CD4-positive, alpha-beta T cell treated with Interferon alpha-2 for 1 hour (primary cell): ENCODE measurements around the gene IL36RN.

ENCODE experiments used
- DNase-seq, 2 donors: peaks; one replicate each; pipeline ENCODE4 v3.0.0-alpha.2; 2020 to 2022

Gene IL36RN

GRCh38 chr2:113058998-113059960, at the start of gene IL36RN:
Gene IL36RN, plus strand, starts transcription at chr2:113059198. Its CDS starts 241 bp downstream, at chr2:113059439.
- DNase-seq: no peak

DNA sequence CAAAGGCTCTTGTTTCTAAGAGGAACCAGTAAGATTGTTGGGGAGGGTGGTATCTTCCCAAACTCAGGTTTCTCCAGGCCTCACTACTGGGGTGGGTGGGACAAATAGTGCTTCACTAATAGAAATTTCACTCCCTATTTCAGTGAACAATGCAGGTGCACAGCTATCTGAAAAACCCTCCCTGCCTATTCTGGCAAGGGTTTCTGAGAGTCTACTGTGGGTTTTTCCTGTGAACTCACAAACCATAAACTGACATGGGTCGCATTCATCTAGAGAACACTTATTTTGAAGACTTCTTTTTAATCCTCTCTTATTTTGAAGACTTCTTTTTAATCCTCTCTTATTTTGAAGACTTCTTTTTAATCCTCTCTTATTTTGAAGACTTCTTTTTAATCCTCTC, 49.4 kb upstream of the IL36RN start:
- no peak for DNase-seq

GRCh38 chr2:113010088-113010487, 48.9 kb upstream of the IL36RN start:
- DNase-seq: no peak

- no peak for DNase-seq
Measured at GRCh38 chr2:113011108-113011507, 47.9 kb upstream of the IL36RN start.

DNA sequence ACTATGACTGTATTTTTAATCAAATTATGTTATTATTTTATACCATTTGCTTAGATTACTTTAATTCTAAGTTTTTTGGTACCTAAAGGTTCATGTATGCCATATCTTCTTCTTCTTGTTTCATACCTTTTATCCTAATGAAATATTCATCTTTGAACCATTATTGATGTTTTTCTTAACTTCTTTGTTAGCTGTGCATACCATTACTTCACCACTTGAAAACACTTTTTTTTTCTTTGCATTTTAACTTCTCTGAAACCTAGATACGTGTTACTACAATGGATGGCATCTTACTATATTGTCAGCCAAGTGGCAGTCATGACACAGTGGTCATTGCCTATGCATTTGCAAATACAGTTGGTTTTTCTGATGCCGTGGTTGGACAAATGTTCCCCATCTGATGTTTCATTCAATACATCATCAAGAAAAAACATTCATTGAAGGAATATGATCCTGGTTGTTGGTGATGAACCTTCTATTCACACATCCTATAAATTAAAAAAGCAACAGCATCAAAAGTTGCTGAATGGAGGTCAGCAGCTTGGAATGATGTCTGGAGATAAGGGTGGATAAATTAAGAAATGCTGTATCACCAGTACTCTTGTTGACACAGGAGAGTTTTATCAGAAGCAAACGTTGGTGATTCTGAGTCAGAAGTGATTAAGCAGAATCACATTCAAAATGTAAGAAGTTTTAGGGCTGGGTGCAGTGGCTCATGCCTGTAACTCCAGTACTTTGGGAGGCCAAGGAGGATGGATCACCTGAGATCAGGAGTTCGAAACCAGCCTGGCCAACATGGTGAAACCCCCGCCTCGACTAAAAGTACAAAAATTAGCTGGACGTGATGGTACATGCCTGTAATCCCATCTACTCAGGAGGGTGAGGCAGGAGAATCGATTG, 46.3 kb upstream of the IL36RN start:
- no peak for DNase-seq

DNA sequence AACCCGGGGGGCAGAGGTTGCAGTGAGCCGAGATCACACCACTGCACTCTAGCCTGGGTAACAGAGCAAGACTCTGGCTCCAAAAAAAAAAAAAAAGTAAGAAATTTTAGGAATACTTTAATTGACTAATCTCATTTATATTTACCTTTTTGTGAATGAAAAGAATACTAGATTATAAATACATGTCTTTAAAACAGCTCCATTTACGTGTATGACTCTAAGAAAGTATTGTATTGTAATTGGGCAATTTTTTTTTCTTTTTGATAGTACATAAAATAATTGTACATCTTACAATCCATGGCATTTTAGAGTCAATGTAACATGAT, 45.7 kb upstream of the IL36RN start:
- DNase-seq: no peak

- DNase-seq: no peak
Measured at GRCh38 chr2:113014067-113014466, 44.9 kb upstream of the IL36RN start.

- DNase-seq: no peak
Measured at GRCh38 chr2:113015042-113015441, 44.0 kb upstream of the IL36RN start.

DNA sequence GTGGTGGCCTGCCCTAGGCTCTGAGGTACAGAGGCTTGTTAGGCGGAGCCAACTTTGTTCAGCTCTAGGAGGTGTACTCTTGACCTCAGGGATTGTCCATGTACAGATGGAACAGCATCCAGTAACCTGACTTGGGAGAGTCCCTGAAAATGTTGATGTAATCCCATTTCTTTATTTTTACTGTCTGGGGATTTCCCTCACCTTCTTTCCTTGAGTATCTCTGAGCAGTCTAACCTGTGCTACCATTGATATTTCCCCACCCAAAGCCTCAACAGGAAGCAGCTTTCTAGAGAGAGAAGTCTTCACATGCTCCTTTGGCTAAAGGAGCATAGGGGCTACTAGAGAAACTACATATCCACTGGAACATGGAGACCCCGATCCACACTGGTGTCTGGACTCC, 43.3 kb upstream of the IL36RN start:
- DNase-seq: no peak

DNA sequence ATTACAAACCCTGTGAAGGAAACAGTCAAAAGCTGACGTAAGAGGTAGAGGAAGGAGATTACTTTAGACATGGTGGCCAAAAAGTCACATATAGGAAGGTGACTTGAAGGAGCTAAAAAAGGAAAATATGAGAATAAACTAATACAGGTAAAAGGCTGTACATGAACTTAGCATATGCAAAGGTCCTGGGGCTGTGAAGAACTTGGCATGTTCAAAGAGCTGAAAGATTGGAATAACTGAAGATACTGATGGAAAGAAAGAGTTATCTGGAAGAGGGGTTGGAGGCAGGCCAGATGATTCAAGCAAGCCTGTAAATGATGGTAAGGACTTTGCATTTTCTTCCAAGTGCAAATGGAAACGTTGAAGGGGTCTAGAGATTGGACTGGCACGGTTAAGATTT, 40.5 kb upstream of the IL36RN start:
- DNase-seq: no peak

DNA sequence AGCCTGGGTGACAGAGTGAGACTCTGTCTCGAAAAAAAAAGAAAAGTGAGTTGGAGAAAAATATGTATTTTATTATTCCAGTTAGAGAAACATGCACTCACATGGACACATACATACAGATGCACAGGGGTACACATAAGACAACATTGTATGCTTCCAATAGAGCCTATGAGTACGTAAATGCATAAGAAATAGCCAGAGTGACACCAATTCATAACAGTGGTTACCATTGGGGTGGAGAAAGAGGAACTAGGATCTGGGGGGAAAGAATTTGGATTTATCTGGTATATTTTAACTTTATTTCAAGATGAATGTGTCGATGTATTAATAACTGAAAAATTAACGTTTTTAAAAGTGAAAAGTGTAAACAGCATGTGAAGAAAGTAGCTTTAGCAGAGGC, 37.7 kb upstream of the IL36RN start:
- no peak for DNase-seq

GRCh38 chr2:113024764-113025163, 34.2 kb upstream of the IL36RN start:
- no peak for DNase-seq

DNA sequence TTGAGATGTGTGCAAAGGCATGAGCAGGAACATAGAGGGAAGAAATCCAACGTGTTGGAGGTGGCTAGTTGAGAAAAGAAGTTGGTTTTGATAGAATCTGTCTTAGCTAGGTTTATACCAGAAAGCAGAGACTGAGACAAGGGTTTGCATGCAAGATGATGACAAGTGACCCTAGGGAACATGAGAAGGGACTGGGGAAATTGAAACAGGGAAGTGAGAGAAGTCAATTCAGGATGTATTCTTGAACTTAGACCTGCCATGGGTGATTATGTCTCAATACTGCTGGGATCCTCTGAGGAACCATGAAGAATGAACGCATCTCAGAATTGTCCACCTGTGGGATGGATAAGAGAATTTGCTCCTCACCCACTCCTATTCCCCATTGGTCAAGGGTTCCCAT, 33.3 kb upstream of the IL36RN start:
- DNase-seq: no peak

- DNase-seq: no peak
Measured at GRCh38 chr2:113027691-113028090, 31.3 kb upstream of the IL36RN start.

GRCh38 chr2:113028112-113028511, 30.9 kb upstream of the IL36RN start:
- no peak for DNase-seq

GRCh38 chr2:113032737-113033136, 26.3 kb upstream of the IL36RN start:
- DNase-seq: no peak

DNA sequence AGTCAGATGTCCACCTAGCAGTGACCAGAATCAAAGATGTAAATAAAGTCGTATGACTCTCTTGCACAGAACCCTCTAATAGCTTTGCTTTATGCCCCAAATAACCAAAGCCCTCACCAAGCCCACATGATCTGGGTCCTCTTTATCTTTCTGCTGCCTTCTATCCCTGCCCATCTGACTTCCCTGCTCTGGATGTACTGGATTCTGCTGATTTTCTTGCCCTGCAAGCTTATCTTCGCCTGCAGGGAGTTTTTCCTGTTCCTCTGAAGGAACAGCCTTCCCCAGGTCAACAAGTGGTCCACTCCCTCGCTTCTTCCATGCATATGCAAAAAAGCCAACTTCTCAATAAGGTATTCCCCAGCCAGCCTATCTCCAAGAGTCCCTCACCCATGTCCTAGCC, 25.0 kb upstream of the IL36RN start:
- DNase-seq: no peak

DNA sequence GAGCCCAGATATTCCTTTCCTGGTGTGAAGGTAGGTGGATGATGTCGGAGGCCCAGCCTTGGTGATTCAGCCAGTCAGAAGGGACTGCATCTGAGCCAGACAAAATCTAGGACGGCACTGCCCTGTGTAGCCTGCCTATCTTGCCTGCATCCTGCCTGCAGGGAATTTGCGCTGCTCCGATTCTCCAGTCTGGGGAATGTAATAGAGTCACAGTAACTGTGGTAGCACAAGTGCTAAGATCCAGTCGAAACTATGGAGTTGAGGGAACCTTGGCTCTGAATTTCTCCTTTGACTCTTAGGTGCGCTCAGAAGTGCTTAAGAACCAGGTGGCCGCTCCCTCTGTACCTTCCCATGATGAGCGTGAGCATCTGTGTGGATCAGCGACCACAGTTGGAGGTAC, 22.2 kb upstream of the IL36RN start:
- DNase-seq: no peak

GRCh38 chr2:113038291-113038690, 20.7 kb upstream of the IL36RN start:
- DNase-seq: no peak

- no peak for DNase-seq
Measured at GRCh38 chr2:113039158-113039557, 19.8 kb upstream of the IL36RN start.

GRCh38 chr2:113039719-113040118, 19.3 kb upstream of the IL36RN start:
- DNase-seq: no peak

DNA sequence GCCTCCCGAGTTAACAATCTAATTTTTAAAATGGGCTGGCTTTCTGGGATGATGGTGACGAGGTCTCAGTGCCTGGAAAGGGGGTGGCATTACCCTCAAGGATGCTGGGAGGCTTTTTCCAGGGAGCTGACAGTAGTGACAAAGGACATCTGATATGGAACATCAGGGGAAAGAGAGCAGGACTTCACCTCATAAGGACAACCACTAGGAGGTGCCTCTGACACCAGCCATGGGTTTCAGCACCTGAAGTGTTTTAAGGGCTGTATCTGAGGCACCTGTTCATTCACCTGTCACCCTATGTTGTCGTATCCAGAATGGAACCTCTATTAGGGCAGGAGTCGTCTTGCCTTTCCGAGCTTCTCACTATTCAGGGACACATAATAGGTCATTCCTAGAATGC, 17.1 kb upstream of the IL36RN start:
- no peak for DNase-seq

DNA sequence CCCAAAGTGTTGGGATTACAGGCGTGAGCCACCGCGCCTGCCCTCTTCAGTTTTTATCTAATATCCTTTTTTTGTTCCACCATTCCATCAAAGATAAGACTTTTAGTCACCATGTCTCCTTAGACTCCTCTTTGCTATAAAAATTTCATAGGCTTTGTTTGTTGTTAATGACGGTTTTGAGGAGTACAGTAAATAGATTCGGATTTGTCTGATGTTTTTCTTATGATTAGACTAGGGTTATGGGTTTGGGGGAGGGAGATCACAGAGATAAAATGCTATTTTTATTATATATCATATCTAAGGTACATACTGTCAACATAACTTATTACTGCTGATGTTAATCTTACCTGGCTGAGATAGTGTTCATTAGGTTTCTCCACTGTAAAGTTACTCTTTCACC, 12.5 kb upstream of the IL36RN start:
- DNase-seq: no peak
